Right forelimb (tissue), 1 donor: ENCODE measurements around the gene NCK2.

Experiments
- DNase-seq: peaks from one replicate; pipeline ENCODE4 v3.0.0-alpha.2; 2018

NCK2 gene

GRCh38 chr2:105794926-105795574 is 50.3 kb downstream of the NCK2 start:
- no peak for DNase-seq

GRCh38 chr2:105795575-105795934 is 50.8 kb downstream of the NCK2 start:
- no peak for DNase-seq

GRCh38 chr2:105796131-105796638 is 51.5 kb downstream of the NCK2 start:
- DNase-seq, result no peak

- DNase-seq, result no peak
Observed at GRCh38 chr2:105796791-105797190, 52.1 kb downstream of the NCK2 start.

- DNase-seq, result no peak
Observed at GRCh38 chr2:105797298-105797819, 52.6 kb downstream of the NCK2 start.

GRCh38 chr2:105798595-105798994 is 53.9 kb downstream of the NCK2 start:
- no peak for DNase-seq

- no peak for DNase-seq
Observed at GRCh38 chr2:105800036-105800713, 55.5 kb downstream of the NCK2 start.

- no peak for DNase-seq
Observed at GRCh38 chr2:105800953-105801635, 56.4 kb downstream of the NCK2 start.

- DNase-seq, result no peak
Observed at GRCh38 chr2:105801961-105802360, 57.2 kb downstream of the NCK2 start.

GRCh38 chr2:105802587-105802986 is 57.9 kb downstream of the NCK2 start:
- no peak for DNase-seq

- no peak for DNase-seq
Observed at GRCh38 chr2:105803337-105803736, 58.6 kb downstream of the NCK2 start.

- DNase-seq, result no peak
Observed at GRCh38 chr2:105803773-105804172, 59.1 kb downstream of the NCK2 start.

GRCh38 chr2:105804266-105804665 is 59.6 kb downstream of the NCK2 start:
- no peak for DNase-seq

GRCh38 chr2:105806996-105807395 is 62.3 kb downstream of the NCK2 start:
- no peak for DNase-seq

- DNase-seq, result no peak
Observed at GRCh38 chr2:105808423-105809096, 63.8 kb downstream of the NCK2 start.

GRCh38 chr2:105809097-105809473 is 64.4 kb downstream of the NCK2 start:
- no peak for DNase-seq

GRCh38 chr2:105809723-105810122 is 65.0 kb downstream of the NCK2 start:
- no peak for DNase-seq

- no peak for DNase-seq
Observed at GRCh38 chr2:105812180-105813044, 67.7 kb downstream of the NCK2 start.

- no peak for DNase-seq
Observed at GRCh38 chr2:105813045-105813315, 68.3 kb downstream of the NCK2 start.

- no peak for DNase-seq
Observed at GRCh38 chr2:105813405-105813804, 68.7 kb downstream of the NCK2 start.

GRCh38 chr2:105814291-105814940 is 69.7 kb downstream of the NCK2 start:
- DNase-seq, result no peak

GRCh38 chr2:105815401-105815800 is 70.7 kb downstream of the NCK2 start:
- DNase-seq, result no peak
